ENCODE data around the gene NCK2. TPM values are rescaled to one million over a fixed set of nuclear protein-coding genes. Genes with fewer than 3 reads are reported as not detected.

Gene NCK2
- total RNA-seq, 1 experiment from 2014 or later, result 75.4 TPM

GRCh38 chr2:105739426-105739825, 5.3 kb upstream of the NCK2 start (continued):
- TF ChIP-seq USF2 (CRISPR knock-in tag; IDR thresholded peaks at IDR 0.05) (no peak), ERG (CRISPR knock-in tag; IDR thresholded peaks at IDR 0.05) (no peak), IRF2 (CRISPR knock-in tag; IDR thresholded peaks at IDR 0.05; ENCODE audit: borderline replicate concordance, low read depth) (no peak), ZNF219 (CRISPR knock-in tag; IDR thresholded peaks at IDR 0.05; ENCODE audit: borderline replicate concordance) (no peak), MLX (CRISPR knock-in tag; IDR thresholded peaks at IDR 0.05) (no peak), ATF1 (CRISPR knock-in tag; IDR thresholded peaks at IDR 0.05) (no peak), ZNF281 (CRISPR knock-in tag; IDR thresholded peaks at IDR 0.05) (no peak)

GRCh38 chr2:105739944-105740530, 4.7 kb upstream of the NCK2 start:
- no peak overlapping the region for H3K27ac Mint-ChIP-seq
- H3K4me3 Mint-ChIP-seq, result no peak overlapping the region
- no peak for DNase-seq (ENCODE audit: low spot score)
- CTCF ChIA-PET, result no interaction called here
- POLR2A ChIA-PET, result no interaction called here
- no peak for ATAC-seq
- peaks cover 24% of the 10 kb centered on the region for H3K4me1 Mint-ChIP-seq
- no peaks in the 10 kb centered on the region for H3K36me3 Mint-ChIP-seq
- no peaks in the 10 kb centered on the region for H3K9me3 Mint-ChIP-seq
- TF ChIP-seq AFF4 (CRISPR knock-in tag; IDR thresholded peaks at IDR 0.05; ENCODE audit: borderline replicate concordance), result no peak
- TF ChIP-seq ETV6 (CRISPR knock-in tag; IDR thresholded peaks at IDR 0.05), result no peak
- TF ChIP-seq TEAD4 (CRISPR knock-in tag; IDR thresholded peaks at IDR 0.05), result no peak
- peaks cover 8% of the 10 kb centered on the region for H3K27me3 Mint-ChIP-seq (ENCODE audit: low read depth)

GRCh38 chr2:105741174-105741573, 3.5 kb upstream of the NCK2 start:
- DNase-seq (ENCODE audit: low spot score) (no peak), ATAC-seq (no peak)
- CTCF ChIA-PET, result no interaction called here
- Mint-ChIP-seq H3K4me1 (peaks cover 30% of the 10 kb centered on the region), H3K4me3 (no peak overlapping the region), H3K27me3 (ENCODE audit: low read depth) (peaks cover 8% of the 10 kb centered on the region), H3K9me3 (no peaks in the 10 kb centered on the region), H3K27ac (no peak overlapping the region), H3K36me3 (no peaks in the 10 kb centered on the region)
- POLR2A ChIA-PET, result no interaction called here
- TF ChIP-seq FOXK1 (CRISPR knock-in tag; IDR thresholded peaks at IDR 0.05) (no peak), GABPB1 (CRISPR knock-in tag; IDR thresholded peaks at IDR 0.05) (no peak), ZSCAN18 (CRISPR knock-in tag; IDR thresholded peaks at IDR 0.05) (no peak), IRF2 (CRISPR knock-in tag; IDR thresholded peaks at IDR 0.05; ENCODE audit: borderline replicate concordance, low read depth) (no peak), USF1 (CRISPR knock-in tag; IDR thresholded peaks at IDR 0.05) (no peak), SP1 (CRISPR knock-in tag; conservative IDR thresholded peaks at IDR 0.05) (no peak), ZBTB21 (CRISPR knock-in tag; IDR thresholded peaks at IDR 0.05; ENCODE audit: borderline replicate concordance) (no peak), ESRRA (CRISPR knock-in tag; IDR thresholded peaks at IDR 0.05; ENCODE audit: borderline replicate concordance) (no peak), ZNF416 (CRISPR knock-in tag; IDR thresholded peaks at IDR 0.05) (no peak)

Data from WTC11 (cell line).